Activated CD4-positive, alpha-beta memory T cell treated with anti-CD3 and anti-CD28 coated beads for 36 hours (primary cell): ENCODE measurements around the gene PRTG. TPM values are rescaled to one million over a fixed set of nuclear protein-coding genes. Genes with fewer than 3 reads are reported as not detected.

Experiments
- CTCF ChIA-PET: fragments of 350-600 bp; sonication (Branson Sonifier 250); formaldehyde crosslinking; loops from one replicate; lab custom pipeline; 2021; ENCODE audit warnings: antibody characterized with exemption, inconsistent platforms; lab: Charles Lee
- POLR2A ChIA-PET: fragments of 350-600 bp; sonication (Branson Sonifier 250); formaldehyde crosslinking; loops from one replicate; lab custom pipeline; 2021; ENCODE audit warnings: antibody characterized with exemption; lab: Charles Lee
- DNase-seq: peaks from one replicate; pipeline ENCODE4 v3.0.0-alpha.2; 2020
- H3K27ac Mint-ChIP-seq: one replicate; pipeline ENCODE4 v1.8.0; 2021; ENCODE audit warnings: mixed read lengths
- H3K27me3 Mint-ChIP-seq: one replicate; pipeline ENCODE4 v1.8.0; 2021; ENCODE audit warnings: mixed read lengths
- H3K36me3 Mint-ChIP-seq: one replicate; pipeline ENCODE4 v1.8.0; 2021; ENCODE audit warnings: mixed read lengths
- H3K4me1 Mint-ChIP-seq: one replicate; pipeline ENCODE4 v1.8.0; 2021; ENCODE audit warnings: low read depth, mixed read lengths
- H3K4me3 Mint-ChIP-seq: one replicate; pipeline ENCODE4 v1.8.0; 2021; ENCODE audit warnings: mild to moderate bottlenecking, mixed read lengths
- H3K9me3 Mint-ChIP-seq: one replicate; pipeline ENCODE4 v1.8.0; 2021; ENCODE audit warnings: mixed read lengths
- intact Hi-C: fragments of 100-400 bp; cut with micrococcal nuclease; formaldehyde crosslinking; loops from one replicate; pipeline ENCODE4 v1.15.1; 2023
- total RNA-seq, 2 experiments: library from RNA; stranded (reverse); gene quantifications; one replicate each; pipeline ENCODE4 v1.2.3, GENCODE V29; 2021

PRTG gene
- total RNA-seq, 2 experiments from 2014 or later: not detected

DNA sequence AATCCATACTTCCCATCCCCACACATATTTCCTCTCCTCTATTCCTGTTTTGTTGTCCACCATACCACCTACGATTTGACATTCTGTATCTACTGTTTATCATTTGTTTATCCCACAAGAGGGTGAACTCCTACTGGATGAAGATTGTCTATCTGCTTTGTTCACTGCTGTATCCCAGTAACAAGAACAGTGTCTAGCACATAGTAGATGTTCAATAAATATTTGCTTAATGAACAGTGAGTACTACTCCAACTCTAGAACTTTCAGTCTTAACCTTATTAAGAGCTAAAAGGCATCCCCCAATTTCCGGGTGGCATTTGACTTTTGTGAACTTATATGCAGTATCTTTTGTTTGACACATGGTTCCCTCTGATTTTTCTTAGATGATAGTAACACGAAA is 156.1 kb downstream of the PRTG start:
- Mint-ChIP-seq H3K9me3 (no peaks in the 10 kb centered on the region), H3K4me1 (no peaks in the 10 kb centered on the region), H3K4me3 (no peak overlapping the region), H3K27me3 (peaks cover 39% of the 10 kb centered on the region), H3K36me3 (no peaks in the 10 kb centered on the region), H3K27ac (no peak overlapping the region)
- intact Hi-C loops: no loop called here
- ChIA-PET CTCF (no interaction called here), POLR2A (no interaction called here)
- DNase-seq: no peak

DNA sequence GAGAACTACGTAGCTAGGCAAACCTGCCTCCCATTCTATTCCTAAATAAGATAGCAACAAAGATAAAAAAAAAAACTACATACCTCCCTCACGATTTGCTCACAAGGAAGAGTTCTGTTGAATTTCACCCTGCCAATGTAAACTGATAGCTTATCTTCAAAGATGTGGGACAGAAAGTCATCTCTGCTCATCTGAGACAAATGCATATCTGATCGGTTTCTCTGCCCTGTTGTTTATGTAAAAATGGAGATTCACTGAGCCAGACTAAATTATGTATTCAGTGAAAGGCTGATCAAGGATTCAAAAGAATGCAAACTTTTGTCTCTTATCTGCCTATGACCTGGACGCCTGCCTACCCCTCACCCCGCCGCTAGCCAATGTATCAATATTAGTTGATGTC is 166.0 kb downstream of the PRTG start:
- peaks cover 26% of the 10 kb centered on the region for H3K27me3 Mint-ChIP-seq
- H3K36me3 Mint-ChIP-seq: no peaks in the 10 kb centered on the region
- no peak overlapping the region for H3K27ac Mint-ChIP-seq
- ChIA-PET CTCF (no interaction called here), POLR2A (no interaction called here)
- H3K4me3 Mint-ChIP-seq: no peak overlapping the region
- DNase-seq: no peak
- intact Hi-C loops: no loop called here
- H3K9me3 Mint-ChIP-seq: no peaks in the 10 kb centered on the region
- H3K4me1 Mint-ChIP-seq: no peaks in the 10 kb centered on the region

DNA sequence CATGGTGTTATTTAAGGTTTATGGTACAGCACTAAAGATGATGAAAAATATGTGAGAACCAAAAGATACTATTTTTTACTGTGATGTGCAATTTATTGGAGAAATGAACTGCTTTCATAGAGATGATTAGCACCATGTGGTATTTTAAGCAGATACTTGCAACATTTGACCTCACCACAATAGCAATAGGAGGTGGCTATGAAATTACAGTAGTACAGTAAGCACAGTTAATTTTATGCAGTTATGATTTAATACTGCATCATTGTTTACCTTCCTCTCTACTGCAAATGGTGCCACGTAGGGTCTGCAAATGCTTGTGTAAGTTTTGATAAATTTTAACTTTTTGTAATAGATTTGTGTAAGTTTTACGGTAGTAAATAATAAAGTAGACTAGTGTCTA is 168.9 kb downstream of the PRTG start:
- H3K36me3 Mint-ChIP-seq: no peaks in the 10 kb centered on the region
- peaks cover 29% of the 10 kb centered on the region for H3K27me3 Mint-ChIP-seq
- ChIA-PET POLR2A (no interaction called here), CTCF (no interaction called here)
- H3K4me3 Mint-ChIP-seq: no peak overlapping the region
- intact Hi-C loops: no loop called here
- H3K4me1 Mint-ChIP-seq: no peaks in the 10 kb centered on the region
- H3K9me3 Mint-ChIP-seq: peaks cover 3% of the 10 kb centered on the region
- no peak for DNase-seq
- H3K27ac Mint-ChIP-seq: no peak overlapping the region

DNA sequence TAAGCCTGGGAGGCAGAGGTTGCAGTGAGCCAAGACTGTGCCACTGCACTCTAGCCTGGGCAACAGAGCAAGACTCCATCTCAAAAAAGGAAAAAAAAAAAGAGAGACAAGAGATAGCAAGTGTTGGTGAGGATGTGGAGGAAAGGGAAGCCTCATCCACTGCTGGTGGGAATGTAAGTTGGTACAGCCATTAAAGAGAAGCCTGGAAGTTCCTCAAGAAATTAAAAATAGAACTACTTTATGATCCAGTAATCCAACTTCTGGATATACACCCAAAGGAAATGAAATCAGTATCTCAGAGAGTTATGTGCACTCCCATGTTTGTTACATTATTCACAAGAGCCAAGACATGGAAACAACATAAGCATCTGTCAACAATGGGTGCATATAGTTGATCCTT is 169.7 kb downstream of the PRTG start:
- intact Hi-C loops: no loop called here

DNA sequence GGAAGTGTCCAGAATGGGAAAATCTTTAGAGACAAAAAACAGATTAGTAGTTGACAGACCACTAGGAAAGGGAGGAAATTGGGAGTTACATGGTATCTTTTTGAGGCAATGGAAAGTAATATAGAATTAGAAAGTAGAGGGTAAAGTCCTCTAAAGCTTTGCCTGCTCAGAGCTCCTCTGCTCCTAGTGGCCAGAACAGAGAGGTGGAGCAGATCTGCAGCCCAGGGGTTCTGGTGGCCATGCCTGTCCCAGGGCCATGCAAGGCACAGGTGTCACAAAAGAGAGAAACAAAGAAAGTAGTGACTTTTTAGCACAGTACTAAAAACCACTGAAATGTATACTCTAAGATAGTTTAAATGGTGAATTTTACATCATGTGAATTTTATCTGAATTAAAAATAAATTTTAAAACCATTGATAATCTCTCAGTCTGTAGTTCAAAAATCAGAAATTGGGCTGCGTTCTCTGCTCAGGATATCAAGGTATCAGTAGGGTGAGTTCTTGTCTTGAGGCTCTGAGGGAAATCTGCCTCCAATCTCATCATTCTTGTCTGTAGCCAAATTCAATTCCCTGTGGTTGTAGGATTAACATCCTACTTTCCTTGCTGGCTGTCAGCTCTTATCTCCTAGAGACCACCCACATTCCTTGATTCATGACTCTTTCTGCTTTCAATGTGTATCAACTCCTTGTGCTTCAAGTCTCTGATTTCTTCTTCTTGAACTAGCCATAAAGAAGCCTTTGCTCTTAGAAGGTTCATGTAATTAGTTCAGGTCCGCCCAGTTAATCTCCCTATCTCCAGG is 178.4 kb downstream of the PRTG start:
- peaks cover 5% of the 10 kb centered on the region for H3K9me3 Mint-ChIP-seq
- no peak for DNase-seq
- no peaks in the 10 kb centered on the region for H3K4me1 Mint-ChIP-seq
- H3K27ac Mint-ChIP-seq: no peak overlapping the region
- no peak overlapping the region for H3K4me3 Mint-ChIP-seq
- peaks cover 5% of the 10 kb centered on the region for H3K27me3 Mint-ChIP-seq
- intact Hi-C loops: no loop called here
- H3K36me3 Mint-ChIP-seq: no peaks in the 10 kb centered on the region
- ChIA-PET CTCF (no interaction called here), POLR2A (no interaction called here)

More for the DNA sequence above, 169.7 kb downstream of the PRTG start:
- Mint-ChIP-seq H3K9me3 (peaks cover 3% of the 10 kb centered on the region), H3K27ac (no peak overlapping the region), H3K4me3 (no peak overlapping the region), H3K36me3 (no peaks in the 10 kb centered on the region), H3K4me1 (no peaks in the 10 kb centered on the region), H3K27me3 (peaks cover 28% of the 10 kb centered on the region)
- ChIA-PET CTCF (no interaction called here), POLR2A (no interaction called here)
- no peak for DNase-seq

DNA sequence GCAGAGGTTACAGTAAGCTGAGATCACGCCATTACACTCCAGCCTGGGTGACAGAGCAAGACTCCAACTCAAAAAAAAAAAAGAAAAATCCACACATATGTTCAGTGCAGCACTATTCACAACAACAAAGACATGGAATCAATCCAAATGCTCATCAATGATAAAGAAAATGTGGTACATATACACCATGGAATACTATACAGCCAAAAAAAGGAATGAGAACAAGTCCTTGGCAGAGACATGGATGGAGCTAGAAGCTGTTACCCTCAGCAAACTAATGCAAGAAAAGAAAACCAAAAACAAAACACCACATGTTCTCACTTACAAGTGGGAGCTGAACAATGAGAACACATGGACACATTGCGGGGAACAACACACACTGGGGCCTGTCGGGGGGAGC is 180.4 kb downstream of the PRTG start:
- no peak overlapping the region for H3K4me3 Mint-ChIP-seq
- DNase-seq: no peak
- H3K9me3 Mint-ChIP-seq: peaks cover 5% of the 10 kb centered on the region
- intact Hi-C loops: no loop called here
- H3K36me3 Mint-ChIP-seq: no peaks in the 10 kb centered on the region
- no peak overlapping the region for H3K27ac Mint-ChIP-seq
- H3K4me1 Mint-ChIP-seq: no peaks in the 10 kb centered on the region
- ChIA-PET POLR2A (no interaction called here), CTCF (no interaction called here)
- peaks cover 3% of the 10 kb centered on the region for H3K27me3 Mint-ChIP-seq

Other genes starting within 250 kb of the PRTG start
- gene DNAAF4, start 234.9 kb downstream of the PRTG start, total RNA-seq: under 1 TPM; 0.57 to 0.94 TPM
- not detected for gene PYGO1, start 154.8 kb downstream of the PRTG start, total RNA-seq